Activated B cell treated with CpG ODN at 0.5 μM for 24 hours (primary cell): ENCODE data around the gene GLMP. TPM values are rescaled to one million over a fixed set of nuclear protein-coding genes. Genes with fewer than 3 reads are reported as not detected.

ENCODE experiments used
- ATAC-seq: fragments of 200-7000 bp; cut with Tn5 transposase; one replicate; pipeline ENCODE4 v1.10.0; 2021; ENCODE audit warnings: low read depth, mild to moderate bottlenecking, moderate library complexity
- CTCF ChIA-PET: fragments of 350-600 bp; sonication (Branson Sonifier 250); formaldehyde crosslinking; loops from one replicate; lab custom pipeline; 2021; ENCODE audit warnings: antibody characterized with exemption; lab: Charles Lee
- POLR2A ChIA-PET: fragments of 350-600 bp; sonication (Branson Sonifier 250); formaldehyde crosslinking; loops from one replicate; lab custom pipeline; 2021; ENCODE audit warnings: antibody characterized with exemption; lab: Charles Lee
- DNase-seq: peaks from one replicate; pipeline ENCODE4 v3.0.0; 2022
- H3K27ac Mint-ChIP-seq: one replicate; pipeline ENCODE4 v1.8.0; 2020; ENCODE audit warnings: mixed read lengths
- H3K27me3 Mint-ChIP-seq: one replicate; pipeline ENCODE4 v1.8.0; 2021; ENCODE audit warnings: mixed read lengths
- H3K36me3 Mint-ChIP-seq: one replicate; pipeline ENCODE4 v1.8.0; 2021; ENCODE audit warnings: low read depth, mixed read lengths
- H3K4me1 Mint-ChIP-seq: one replicate; pipeline ENCODE4 v1.8.0; 2021; ENCODE audit warnings: mixed read lengths
- H3K4me3 Mint-ChIP-seq: one replicate; pipeline ENCODE4 v1.8.0; 2020; ENCODE audit warnings: mild to moderate bottlenecking, mixed read lengths
- H3K9me3 Mint-ChIP-seq: one replicate; pipeline ENCODE4 v1.8.0; 2020; ENCODE audit warnings: mixed read lengths
- intact Hi-C: fragments of 100-400 bp; cut with micrococcal nuclease; formaldehyde crosslinking; loops from one replicate; pipeline ENCODE4 v1.15.1; 2024
- total RNA-seq: library from RNA; stranded (reverse); gene quantifications from 2 replicates; pipeline ENCODE4 v1.2.3, GENCODE V29; 2022
- TF ChIP-seq, protein P1 (sequence below): fragments of 200-600 bp; IDR thresholded peaks from one replicate; pipeline ENCODE4 v1.8.0; 2022; ENCODE audit warnings: antibody characterized with exemption, mild to moderate bottlenecking

GLMP gene
- total RNA-seq, 1 donor from 2014 or later = 15.9 TPM

DNA sequence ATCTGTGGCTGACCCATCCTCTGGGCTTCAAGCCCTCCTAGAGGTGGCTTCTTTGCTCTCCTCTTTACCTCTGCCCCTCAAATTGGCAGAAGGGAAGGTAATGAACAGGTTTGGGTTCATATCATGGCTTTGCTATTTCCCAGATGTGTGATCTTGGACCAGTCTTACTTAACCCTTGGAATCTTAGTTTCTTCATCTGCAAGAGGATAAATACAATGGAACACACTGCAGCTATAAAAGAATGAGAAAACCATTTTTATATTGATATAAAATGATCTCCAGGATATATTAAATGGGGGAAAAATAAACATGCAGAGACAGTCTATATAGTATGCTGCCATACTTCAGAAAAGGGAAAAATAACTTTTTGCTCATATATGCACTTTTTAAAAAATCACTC, 5.6 kb downstream of the GLMP start:
- Mint-ChIP-seq H3K4me1 (peaks cover 10% of the 10 kb centered on the region), H3K4me3 (no peak overlapping the region), H3K9me3 (no peaks in the 10 kb centered on the region), H3K27ac (no peak overlapping the region), H3K36me3 (peaks cover 16% of the 10 kb centered on the region), H3K27me3 (no peaks in the 10 kb centered on the region)
- TF ChIP-seq, protein P1, sequence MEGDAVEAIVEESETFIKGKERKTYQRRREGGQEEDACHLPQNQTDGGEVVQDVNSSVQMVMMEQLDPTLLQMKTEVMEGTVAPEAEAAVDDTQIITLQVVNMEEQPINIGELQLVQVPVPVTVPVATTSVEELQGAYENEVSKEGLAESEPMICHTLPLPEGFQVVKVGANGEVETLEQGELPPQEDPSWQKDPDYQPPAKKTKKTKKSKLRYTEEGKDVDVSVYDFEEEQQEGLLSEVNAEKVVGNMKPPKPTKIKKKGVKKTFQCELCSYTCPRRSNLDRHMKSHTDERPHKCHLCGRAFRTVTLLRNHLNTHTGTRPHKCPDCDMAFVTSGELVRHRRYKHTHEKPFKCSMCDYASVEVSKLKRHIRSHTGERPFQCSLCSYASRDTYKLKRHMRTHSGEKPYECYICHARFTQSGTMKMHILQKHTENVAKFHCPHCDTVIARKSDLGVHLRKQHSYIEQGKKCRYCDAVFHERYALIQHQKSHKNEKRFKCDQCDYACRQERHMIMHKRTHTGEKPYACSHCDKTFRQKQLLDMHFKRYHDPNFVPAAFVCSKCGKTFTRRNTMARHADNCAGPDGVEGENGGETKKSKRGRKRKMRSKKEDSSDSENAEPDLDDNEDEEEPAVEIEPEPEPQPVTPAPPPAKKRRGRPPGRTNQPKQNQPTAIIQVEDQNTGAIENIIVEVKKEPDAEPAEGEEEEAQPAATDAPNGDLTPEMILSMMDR = no peak
- POLR2A ChIA-PET = no interaction called here
- CTCF ChIA-PET = no interaction called here
- ATAC-seq (no peak), DNase-seq (no peak)
- intact Hi-C loops = no loop called here

DNA sequence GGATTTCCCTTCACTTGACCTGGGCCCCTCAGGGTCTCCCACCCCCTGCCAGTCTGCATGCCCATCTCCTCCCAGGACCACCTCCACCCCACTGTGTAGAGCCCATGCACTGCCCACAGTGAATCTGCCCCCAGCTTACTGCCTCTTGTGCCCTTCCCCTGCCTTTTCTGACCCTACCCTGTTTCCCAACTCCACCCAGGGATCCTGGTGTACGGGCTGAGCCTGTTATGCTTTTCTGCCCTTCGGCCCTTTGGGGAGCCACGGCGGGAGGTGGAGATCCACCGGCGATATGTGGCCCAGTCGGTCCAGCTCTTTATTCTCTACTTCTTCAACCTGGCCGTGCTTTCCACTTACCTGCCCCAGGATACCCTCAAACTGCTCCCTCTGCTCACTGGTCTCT, 9.4 kb downstream of the GLMP start:
- ATAC-seq (no peak), DNase-seq (no peak)
- Mint-ChIP-seq H3K27ac (no peak overlapping the region), H3K4me3 (no peak overlapping the region), H3K4me1 (peaks cover 30% of the 10 kb centered on the region), H3K27me3 (no peaks in the 10 kb centered on the region), H3K36me3 (peaks cover 22% of the 10 kb centered on the region), H3K9me3 (no peaks in the 10 kb centered on the region)
- TF ChIP-seq, protein P1 = no peak
- POLR2A ChIA-PET = no interaction called here
- intact Hi-C loops = no loop called here
- CTCF ChIA-PET = no interaction called here

GRCh38 chr1:156285437-156285836, 10.0 kb downstream of the GLMP start:
- TF ChIP-seq, protein P1 = no peak
- no peaks in the 10 kb centered on the region for H3K9me3 Mint-ChIP-seq
- H3K4me3 Mint-ChIP-seq = no peak overlapping the region
- DNase-seq (no peak), ATAC-seq (no peak)
- peaks cover 23% of the 10 kb centered on the region for H3K36me3 Mint-ChIP-seq
- H3K27ac Mint-ChIP-seq = no peak overlapping the region
- peaks cover 36% of the 10 kb centered on the region for H3K4me1 Mint-ChIP-seq
- ChIA-PET CTCF (interaction anchor here (1.6 kb wide), 1 partner anchor 11 kb away, joined by 3 read pairs; no protein-coding TSS in a partner anchor), POLR2A (no interaction called here)
- H3K27me3 Mint-ChIP-seq = no peaks in the 10 kb centered on the region
- intact Hi-C loops = no loop called here

- DNase-seq (no peak), ATAC-seq (no peak)
- peaks cover 40% of the 10 kb centered on the region for H3K4me1 Mint-ChIP-seq
- no peak overlapping the region for H3K27ac Mint-ChIP-seq
- no peaks in the 10 kb centered on the region for H3K9me3 Mint-ChIP-seq
- intact Hi-C loops = loop anchor here (5.0 kb wide), 2 partner anchors 33 to 72 kb away; partner anchors contain the start of gene PMF1
- TF ChIP-seq, protein P1 = no peak
- POLR2A ChIA-PET = interaction anchor here (1.8 kb wide), 1 partner anchor 12 kb away, joined by 7 read pairs; no protein-coding TSS in a partner anchor
- peaks cover 26% of the 10 kb centered on the region for H3K36me3 Mint-ChIP-seq
- H3K27me3 Mint-ChIP-seq = no peaks in the 10 kb centered on the region
- no peak overlapping the region for H3K4me3 Mint-ChIP-seq
- CTCF ChIA-PET = interaction anchor here (1.6 kb wide), 1 partner anchor 10 kb away, joined by 3 read pairs; no protein-coding TSS in a partner anchor
Measured at GRCh38 chr1:156284757-156285156, 10.7 kb downstream of the GLMP start.

- Mint-ChIP-seq H3K4me3 (peak within 1 kb of the TSS; percentile 93), H3K9me3 (no peaks in the 10 kb centered on the region), H3K27ac (peak within 1 kb of the TSS; percentile 88), H3K4me1 (peaks cover 40% of the 10 kb centered on the region), H3K27me3 (no peaks in the 10 kb centered on the region), H3K36me3 (peaks cover 23% of the 10 kb centered on the region)
- ChIA-PET CTCF (interaction anchor here (1.6 to 2.0 kb wide), 2 partner anchors 10 to 59 kb away, joined by 3 to 5 read pairs; no protein-coding TSS in a partner anchor), POLR2A (interaction anchor here (1.8 to 2.9 kb wide), 3 partner anchors 11 to 71 kb away, joined by 7 to 16 read pairs (median 8); partner anchors contain the start of genes GLMP and PMF1)
- no peak for ATAC-seq
- no peak for DNase-seq
- intact Hi-C loops = loop anchor here (5.0 kb wide), 2 partner anchors 33 to 72 kb away; partner anchors contain the start of gene PMF1
- TF ChIP-seq, protein P1 = no peak
Measured at GRCh38 chr1:156284112-156284511, 11.4 kb downstream of the GLMP start, which contains the start of gene TMEM79. TMEM79 (plus strand) TSS chr1:156284325; CDS start chr1:156285227, 902 bp downstream.
